Kidney glomerular epithelial cell (primary cell): Measurements from ENCODE around the gene SUSD2.
"Not testable (repeated sequence)": the region's sequence is repeated elsewhere in the genome, so short reads cannot be mapped to it uniquely, and the experiment has no call there.

ENCODE experiments used
- DNase-seq: peaks from one replicate; lab custom pipeline; 2025; lab: John Stamatoyannopoulos, UW

SUSD2 gene

GRCh38 chr22:24214467-24215285 lies 33.4 kb downstream of the SUSD2 start:
- no peak for DNase-seq

- DNase-seq: no peak
Observed at GRCh38 chr22:24216541-24217209, 35.4 kb downstream of the SUSD2 start.

GRCh38 chr22:24217384-24217783 lies 36.1 kb downstream of the SUSD2 start:
- no peak for DNase-seq

- no peak for DNase-seq
Observed at GRCh38 chr22:24219750-24220149, 38.5 kb downstream of the SUSD2 start.

GRCh38 chr22:24224468-24224867 lies 43.2 kb downstream of the SUSD2 start:
- no peak for DNase-seq

GRCh38 chr22:24225044-24225601 lies 43.8 kb downstream of the SUSD2 start:
- DNase-seq: no peak

- DNase-seq: no peak
Observed at GRCh38 chr22:24225951-24226350, 44.7 kb downstream of the SUSD2 start.

GRCh38 chr22:24230911-24231656 lies 49.8 kb downstream of the SUSD2 start:
- DNase-seq: no peak

GRCh38 chr22:24231706-24232105 lies 50.4 kb downstream of the SUSD2 start:
- no peak for DNase-seq

- DNase-seq: no peak
Observed at GRCh38 chr22:24232124-24232523, 50.8 kb downstream of the SUSD2 start.

GRCh38 chr22:24232725-24233124 lies 51.4 kb downstream of the SUSD2 start:
- no peak for DNase-seq

- DNase-seq: no peak
Observed at GRCh38 chr22:24233235-24233634, 51.9 kb downstream of the SUSD2 start.

GRCh38 chr22:24233816-24234215 lies 52.5 kb downstream of the SUSD2 start:
- no peak for DNase-seq

GRCh38 chr22:24235315-24235714 lies 54.0 kb downstream of the SUSD2 start:
- DNase-seq: no peak

- DNase-seq: no peak
Observed at GRCh38 chr22:24236656-24237055, 55.4 kb downstream of the SUSD2 start.

- not testable (repeated sequence) for DNase-seq
Observed at GRCh38 chr22:24238101-24238694, 56.9 kb downstream of the SUSD2 start.
